Activated CD8-positive, alpha-beta memory T cell treated with anti-CD3 and anti-CD28 coated beads, Interleukin-2, amount 50 U/mL, for 24 hours (primary cell): ENCODE data around the gene WDR12.
"Not testable (repeated sequence)": the region's sequence is repeated elsewhere in the genome, so short reads cannot be mapped to it uniquely, and the experiment has no call there.

Experiments used
- DNase-seq: peaks from one replicate; pipeline ENCODE4 v3.0.0-alpha.2; 2020; ENCODE audit errors: extremely low read depth

Gene WDR12

DNA sequence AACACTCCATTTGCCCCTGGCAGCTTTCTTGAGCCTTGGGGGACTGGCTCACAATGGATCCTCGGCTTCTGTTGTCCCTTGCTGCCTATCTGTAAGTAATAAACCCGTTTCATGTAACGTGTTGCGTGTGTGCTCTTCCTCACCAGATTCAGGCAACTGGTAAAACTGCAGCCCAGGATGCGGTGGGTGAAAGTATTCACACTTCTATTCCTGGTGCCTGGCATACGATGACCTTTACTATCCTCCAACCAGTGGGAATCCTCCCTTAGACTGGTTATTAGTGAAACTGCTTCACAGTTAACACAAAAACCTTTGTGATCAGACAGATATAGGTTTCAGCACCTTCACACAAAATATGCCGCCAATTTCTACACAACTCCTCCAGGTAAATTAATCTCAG is 26.3 kb downstream of the WDR12 start:
- DNase-seq, result no peak

DNA sequence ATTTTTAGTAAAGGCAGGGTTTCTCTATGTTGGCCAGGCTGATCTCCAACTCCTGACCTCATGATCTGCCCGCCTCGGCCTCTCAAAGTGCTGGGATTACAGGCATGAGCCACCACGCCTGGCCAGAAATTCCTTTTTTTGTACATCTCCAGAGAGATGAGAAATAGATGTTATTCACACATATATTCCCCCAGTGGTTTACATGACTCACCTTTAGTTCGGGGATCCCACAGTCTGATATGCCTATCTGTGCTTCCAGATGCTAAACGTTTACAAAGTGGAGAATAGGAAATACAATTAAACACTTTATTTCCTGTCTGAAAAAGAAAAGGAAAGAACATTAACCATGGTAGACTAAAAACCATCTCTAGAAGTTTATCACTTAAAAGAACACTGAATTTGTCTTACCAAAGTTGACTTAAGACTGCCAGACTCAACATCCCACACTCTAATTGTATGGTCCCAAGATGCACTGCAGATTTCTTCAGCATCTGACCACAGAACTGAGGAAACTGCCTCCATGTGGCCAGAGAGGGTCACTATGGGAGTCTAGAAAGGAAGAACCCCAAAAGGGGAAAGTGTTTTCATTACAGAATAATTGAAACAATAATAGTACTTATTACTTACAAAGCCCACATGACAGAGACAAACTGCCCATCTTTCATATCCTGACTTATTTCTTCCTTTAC is 27.3 kb downstream of the WDR12 start:
- no peak for DNase-seq

DNA sequence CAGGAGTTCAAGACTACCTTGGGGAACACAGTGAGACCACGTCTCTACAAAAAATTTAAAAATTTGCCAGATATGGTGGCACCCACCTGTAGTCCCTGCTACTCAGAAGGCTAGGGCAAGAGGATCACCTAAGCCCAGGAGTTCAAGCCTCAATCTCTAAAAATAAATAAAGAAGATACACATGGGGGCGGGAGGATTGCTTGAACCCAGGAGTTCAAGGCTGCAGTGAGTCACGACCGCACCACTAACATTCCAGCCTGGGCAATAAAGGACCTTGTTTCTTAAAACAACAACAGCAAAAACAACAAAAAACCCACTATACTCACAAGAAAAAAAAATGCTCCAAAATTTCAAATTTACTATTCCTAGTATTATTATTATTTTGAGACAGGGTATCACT is 29.9 kb downstream of the WDR12 start:
- no peak for DNase-seq

DNA sequence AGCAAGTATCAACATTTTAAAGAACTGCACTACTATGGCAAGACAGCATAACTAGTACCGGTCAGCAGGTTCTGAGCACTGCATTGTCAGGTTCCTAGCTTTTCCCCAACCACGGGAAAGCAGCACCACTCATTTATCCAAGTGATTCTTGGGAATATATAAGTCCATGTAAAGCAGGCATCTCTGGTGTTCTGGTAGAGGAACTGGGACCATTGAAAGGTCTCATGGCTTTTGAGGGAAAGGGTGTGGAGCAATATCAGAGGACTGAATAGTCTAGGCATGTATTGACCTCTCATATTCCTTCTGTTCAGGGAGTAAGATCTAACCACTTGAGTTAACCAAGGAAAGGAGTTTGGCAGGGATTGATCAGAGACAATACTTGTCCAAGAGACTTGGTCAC is 33.8 kb downstream of the WDR12 start:
- DNase-seq, result no peak

DNA sequence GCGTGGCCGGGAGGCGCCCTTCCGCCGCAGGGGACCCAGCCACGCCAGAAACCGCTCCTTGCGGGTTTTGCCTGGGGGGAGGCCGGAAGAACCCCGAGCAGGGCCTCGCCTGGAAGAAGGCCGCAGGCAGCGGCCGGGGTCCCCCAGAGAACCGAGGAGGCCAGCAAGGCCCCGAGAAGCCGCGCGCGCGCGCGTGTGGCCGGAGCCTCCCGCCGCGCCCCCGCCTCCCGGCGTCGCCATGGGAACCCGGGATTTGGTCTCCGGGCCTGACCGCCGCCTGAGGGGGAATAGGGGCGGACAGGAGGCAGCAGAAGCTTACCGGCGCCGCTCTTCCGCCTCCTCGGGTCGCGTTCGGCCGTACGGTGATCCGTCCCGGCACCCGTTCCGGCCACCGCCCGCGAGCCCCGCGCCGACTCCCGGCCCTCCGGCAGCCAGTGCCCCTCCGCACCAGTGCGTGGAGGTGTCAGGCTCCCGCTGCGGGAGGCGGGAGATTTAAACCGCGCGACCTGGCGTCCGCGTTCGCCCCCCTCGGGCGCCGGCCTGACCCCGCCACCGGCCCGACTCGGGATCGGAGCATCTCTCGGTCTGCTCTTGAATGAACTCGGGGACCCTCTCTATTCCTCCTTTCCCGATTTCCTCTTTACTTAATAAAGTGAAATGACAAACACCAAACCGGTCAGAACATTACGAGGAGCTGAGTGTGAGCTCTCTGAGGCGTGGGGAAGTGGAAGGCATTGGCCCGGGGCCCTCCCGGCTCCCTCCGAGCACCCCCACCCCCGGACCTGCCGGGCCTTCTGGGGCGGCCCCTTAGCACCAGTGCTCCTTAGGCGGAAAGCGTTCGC is 40.0 kb downstream of the WDR12 start, which contains the start of gene ICA1L:
Gene ICA1L, minus strand, starts transcription at position 467 of the 842 bp plus-strand sequence. CDS start 42,757 bp downstream, outside the sequence.
- peak; percentile 7 for DNase-seq

DNA sequence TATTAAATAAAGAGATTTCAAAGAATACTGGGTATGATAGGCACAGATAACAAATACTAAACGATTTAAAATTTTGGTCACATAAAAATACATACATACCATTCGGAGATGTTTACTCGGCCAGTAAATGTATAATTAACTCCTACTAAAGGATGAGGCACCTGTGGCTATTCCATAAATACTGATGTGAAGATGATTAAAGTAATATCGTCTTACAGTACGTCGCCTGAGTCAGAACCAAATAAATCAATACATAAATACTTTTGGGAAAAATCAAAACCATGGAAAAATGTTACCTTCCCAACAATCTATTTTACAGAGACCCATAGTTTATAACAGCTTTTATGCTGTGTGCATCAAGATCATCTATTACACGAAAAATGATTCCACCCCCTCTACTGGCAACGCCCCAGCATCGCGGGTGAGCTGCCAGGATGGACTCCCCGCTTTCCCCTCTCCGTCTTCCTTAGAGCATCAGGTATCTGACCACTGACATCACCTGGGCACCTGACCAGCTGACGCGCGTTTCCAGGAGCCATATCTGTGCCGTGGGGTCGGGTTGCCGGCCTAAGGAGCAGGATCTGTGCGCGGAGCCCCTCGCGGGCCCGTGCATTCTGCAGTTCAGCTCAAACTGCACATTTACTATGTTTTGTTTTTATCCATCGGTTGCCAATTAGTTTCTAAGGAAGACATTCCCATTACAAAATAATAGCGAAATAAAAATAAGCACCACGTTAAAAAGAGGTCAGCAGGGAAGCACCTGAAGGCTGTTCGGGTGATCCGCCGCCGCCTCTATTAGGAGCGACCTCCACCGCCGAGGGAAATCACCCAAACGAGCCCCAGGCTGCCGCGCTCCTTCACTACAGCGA is 40.8 kb downstream of the WDR12 start:
- peak; percentile 21 for DNase-seq

DNA sequence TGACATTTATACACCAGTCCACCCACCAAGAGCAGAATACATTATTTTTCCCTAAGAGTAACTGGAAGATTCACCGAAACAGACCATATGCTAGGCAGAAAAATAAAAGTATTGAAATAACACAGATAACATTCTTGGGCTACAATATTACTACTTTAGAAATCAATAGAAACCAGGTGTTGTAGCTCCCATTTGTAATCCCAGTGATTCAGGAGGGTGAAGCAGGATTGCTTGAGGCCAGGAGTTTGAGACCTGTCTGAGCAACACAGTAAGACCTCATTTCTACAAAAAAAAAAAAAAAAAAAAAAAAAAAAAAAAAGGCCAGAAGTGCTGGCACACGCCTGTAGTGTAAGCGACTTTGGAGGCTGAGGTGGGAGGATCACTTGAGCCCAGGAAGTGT is 49.5 kb downstream of the WDR12 start:
- DNase-seq, result no peak

DNA sequence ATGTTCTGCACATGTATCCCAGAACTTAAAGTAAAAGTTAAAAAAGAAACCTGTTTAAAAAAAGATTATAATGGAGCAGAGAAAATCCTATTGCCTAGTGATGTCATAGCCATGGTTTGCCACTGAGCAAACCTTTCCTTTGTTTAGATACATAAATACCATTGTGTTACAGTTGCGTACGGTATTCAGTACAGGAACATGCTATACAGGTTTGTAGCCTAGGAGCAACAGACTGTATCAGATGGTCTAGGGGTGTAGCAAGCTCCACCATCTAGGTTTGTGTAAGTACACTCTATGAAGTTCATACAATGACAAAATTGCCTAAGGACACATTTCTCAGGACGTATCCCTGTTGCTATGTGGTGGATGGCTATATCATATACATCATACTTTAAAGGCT is 52.9 kb downstream of the WDR12 start:
- no peak for DNase-seq

DNA sequence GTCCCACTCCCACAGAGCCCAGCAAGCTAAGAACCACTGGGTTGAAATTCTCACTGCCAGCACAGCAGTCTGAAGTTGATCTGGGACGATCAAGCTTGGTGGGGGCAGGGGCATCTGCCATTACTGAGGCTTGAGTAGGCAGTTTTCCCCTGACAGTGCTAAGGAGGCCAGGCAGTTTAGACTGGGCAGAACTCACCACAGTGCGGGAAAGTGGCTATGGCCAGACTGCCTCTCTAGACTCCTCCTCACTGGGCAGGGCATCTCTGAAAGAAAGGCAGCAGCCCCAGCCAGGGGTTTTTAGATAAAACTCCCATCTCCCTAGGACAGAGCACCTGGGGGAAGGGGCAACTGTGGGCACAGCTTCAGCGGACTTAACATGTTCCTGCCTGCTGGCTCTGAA is 62.1 kb downstream of the WDR12 start:
- DNase-seq, result not testable (repeated sequence)

DNA sequence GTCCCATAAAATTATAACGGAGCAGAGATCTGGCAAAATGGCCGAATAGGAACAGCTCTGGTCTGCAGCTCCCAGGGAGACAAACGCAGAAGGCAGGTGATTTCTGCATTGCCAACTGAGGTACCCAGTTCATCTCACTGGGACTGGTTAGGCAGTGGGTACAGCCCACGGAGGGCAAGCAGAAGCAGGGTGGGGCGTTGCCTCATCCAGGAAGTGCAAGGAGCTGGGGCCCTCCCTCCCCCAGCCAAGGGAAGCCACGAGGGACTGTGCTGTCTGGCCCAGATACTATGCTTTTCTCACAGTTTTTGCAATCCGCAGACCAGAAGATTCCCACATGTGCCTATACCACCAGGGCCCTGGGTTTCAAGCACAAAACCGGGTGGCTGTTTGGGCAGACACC is 62.7 kb downstream of the WDR12 start:
- DNase-seq, result no peak

DNA sequence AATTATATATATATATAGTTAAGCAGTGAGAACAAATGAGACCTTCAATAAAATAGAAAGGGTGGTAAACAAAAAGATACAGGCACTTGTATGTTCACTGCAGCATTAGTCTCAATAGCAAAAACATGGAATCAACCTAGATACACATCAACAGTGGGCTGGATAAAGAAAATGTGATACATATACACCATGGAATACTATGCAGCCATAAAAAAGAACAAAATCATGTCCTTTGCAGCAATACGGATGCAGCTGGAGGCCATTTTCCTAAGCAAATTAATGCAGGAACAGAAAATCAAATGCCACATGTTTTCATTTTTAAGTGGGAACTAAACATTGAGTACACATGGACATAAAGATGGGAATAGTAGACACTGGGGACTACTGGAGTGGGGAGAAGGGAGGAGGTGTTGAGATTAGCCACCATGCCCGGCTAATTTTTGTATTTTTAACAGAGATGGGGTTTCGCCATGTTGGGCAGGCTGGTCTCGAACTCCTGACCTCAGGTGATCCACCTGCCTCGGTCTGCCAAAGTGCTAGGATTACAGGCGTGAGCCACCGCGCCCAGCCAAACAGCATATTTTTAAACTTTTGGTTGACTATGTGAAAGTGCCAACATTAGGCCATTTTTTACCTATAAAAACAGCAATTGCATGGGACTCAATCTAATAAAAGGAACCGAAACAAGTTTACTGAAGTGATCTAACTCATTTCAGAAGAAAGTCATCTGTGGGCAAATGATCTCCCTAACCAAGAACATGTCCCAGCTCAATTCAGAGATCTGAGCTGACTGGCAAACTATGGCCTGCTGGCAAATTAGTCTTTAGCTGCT is 63.6 kb downstream of the WDR12 start:
- DNase-seq, result no peak

DNA sequence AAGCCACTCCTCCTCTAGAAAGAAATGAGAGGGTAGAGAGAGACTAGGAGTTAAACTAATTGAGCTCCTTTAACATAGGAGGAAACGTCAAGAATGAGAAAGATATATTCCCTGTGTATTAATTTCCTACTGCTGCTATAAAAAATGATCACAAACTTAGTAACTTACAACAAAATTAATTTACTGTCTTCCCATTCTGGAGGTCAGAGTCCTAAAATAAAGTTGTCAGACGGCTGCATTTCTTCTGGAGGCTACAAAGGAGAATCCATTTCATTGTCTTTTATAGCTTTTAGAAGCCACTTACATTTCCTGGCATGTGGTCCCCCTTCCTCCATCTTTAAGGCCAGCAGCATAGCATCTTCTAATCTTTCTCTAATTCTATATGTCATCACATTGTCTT is 66.8 kb downstream of the WDR12 start:
- no peak for DNase-seq

DNA sequence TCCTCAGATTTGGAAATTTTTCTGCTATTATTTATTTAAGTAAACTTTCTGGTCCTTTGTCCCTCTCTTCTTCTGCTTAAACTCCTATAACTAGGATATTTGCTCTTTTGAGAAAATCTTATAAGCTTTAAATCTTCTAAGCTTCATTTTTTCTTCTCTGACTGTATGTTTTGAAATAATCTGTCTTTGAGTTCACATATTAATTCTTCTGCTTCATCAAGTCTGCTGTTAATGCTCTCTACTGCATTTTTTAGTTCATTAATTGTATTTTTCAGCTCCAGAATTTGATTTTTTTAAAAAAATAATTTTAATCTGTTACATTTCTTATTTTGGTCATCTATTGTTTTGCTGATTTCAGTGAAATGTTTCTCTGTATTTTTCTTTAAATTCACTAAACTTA is 68.8 kb downstream of the WDR12 start:
- no peak for DNase-seq

DNA sequence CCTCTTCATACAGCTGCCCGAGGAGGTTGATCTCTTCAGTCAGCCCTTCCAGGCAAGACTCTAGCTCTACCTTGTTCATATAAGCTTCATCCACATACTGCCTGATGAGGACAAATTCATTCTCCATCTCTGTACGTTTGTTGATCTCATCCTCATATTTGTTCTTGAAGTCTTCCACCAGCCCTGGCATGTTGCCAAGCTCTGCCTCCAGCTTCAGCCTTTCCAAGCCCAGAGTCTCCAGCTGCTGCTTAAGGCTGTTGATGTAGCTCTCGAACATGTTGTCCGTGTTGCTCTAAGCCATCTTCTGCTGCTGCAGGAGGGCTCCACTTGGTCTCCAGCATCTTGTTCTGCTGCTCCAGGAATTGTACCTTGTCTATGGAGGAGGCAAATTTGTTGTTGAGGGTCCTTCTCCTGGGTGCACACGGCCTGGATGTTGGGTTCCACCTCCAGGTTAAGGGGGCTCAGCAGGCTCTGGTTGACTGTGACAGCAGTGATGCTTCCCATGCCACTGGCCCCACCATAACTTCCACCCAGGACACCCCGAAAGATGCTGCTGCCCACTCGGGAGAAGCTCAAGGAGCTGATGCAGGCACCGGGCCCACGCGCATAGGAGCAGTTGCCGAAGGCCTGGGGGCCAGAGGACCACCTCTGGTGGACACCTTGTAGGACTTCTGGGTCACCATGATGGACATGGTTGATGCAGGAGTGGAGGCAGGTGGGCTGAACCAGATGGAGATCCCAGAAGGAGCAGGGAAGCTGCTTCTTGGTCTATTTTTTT is 70.2 kb downstream of the WDR12 start:
- DNase-seq, result no peak

DNA sequence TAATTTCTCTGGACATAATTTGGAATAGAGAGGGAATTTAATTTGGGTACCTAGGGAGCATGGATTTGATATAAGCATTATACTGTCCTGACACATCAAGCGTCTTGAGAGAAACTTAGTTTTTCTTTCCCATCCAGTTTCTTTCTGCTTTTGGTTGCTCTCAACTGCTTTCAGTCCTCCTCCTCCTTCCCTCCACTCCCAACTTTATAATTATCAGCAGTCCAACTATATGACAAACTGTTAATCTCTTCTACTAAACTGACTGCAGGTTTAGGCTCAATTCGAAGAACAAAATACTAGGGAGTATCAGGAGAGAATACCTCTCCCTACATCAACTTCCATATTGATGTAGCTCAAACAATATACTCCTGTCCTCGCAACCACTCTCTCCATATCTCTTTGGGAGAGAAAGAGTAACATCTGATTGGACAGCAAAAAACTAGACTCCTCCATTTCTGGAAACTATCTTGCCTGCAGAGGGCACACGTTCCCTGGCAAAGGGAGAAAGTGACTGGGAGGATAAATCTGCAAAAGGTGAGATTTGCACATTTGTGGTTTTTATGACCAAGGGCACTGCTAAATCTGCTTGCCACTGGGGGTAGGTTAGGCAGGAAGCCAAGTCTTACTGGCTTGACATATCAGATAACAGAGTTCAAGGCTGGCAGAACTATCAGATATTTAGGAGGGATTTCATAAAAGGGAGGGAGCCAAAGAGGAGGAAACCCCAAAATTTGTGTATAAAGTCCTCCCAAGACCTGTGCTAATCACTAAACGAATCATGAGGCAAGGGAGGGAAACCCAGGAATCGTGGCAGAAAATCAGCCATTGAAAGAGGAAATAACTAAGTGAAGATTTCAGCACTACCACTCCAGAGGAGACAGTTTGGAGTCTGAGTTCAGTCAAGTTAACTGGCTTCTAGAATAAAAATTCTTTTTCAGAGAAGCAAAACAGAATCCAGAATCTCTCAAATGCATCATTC is 79.9 kb downstream of the WDR12 start:
- DNase-seq, result no peak

DNA sequence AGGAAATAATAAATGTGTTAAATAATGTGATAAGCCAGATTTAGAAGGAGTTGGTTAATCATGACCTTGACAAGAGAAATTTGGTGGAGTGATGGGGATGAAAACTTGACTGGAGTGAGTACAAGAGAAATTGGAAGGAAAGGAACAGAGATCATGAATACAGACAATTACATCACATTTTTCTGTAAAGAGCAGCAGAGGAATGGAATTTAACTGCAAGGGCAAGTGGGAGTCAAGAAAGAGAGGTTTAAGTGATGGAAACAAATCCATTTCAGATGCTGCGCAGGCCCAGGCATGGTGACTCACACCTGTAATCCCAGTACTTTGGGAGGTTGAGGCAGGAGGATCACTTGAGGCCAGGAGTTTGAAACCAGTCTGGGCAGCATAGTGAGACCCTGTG is 86.6 kb downstream of the WDR12 start:
- DNase-seq, result no peak
